Tibial nerve (tissue), 4 donors: ENCODE data around the gene HIVEP2.

Experiments
- EP300 ChIP-seq, 2 donors: sonication (generic); formaldehyde crosslinking; IDR thresholded peaks; one replicate each; pipeline ENCODE4 v1.6.1; 2017; ENCODE audit warnings: antibody characterized with exemption in 2 of 2, mild to moderate bottlenecking in 1 of 2
- POLR2A ChIP-seq, 2 donors: fragments of 450-650 bp; IDR thresholded peaks; one replicate each; pipeline ENCODE4 v1.6.1; 2017; ENCODE audit warnings: antibody characterized with exemption in 2 of 2, mild to moderate bottlenecking in 2 of 2, moderate library complexity in 2 of 2
- TF ChIP-seq, protein P1 (sequence below), 5 experiments: fragments of 200-600 bp in 3 of 5; fragments of 450-650 bp in 2 of 5; sonication (generic) in 3 of 5; IDR thresholded peaks; one replicate each; pipeline ENCODE4 v1.5.1; 2016 to 2019; ENCODE audit warnings: antibody characterized with exemption in 5 of 5, mild to moderate bottlenecking in 3 of 5, moderate library complexity in 2 of 5

- TF ChIP-seq, protein P1, sequence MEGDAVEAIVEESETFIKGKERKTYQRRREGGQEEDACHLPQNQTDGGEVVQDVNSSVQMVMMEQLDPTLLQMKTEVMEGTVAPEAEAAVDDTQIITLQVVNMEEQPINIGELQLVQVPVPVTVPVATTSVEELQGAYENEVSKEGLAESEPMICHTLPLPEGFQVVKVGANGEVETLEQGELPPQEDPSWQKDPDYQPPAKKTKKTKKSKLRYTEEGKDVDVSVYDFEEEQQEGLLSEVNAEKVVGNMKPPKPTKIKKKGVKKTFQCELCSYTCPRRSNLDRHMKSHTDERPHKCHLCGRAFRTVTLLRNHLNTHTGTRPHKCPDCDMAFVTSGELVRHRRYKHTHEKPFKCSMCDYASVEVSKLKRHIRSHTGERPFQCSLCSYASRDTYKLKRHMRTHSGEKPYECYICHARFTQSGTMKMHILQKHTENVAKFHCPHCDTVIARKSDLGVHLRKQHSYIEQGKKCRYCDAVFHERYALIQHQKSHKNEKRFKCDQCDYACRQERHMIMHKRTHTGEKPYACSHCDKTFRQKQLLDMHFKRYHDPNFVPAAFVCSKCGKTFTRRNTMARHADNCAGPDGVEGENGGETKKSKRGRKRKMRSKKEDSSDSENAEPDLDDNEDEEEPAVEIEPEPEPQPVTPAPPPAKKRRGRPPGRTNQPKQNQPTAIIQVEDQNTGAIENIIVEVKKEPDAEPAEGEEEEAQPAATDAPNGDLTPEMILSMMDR (IDR thresholded peaks at IDR 0.05), result no peak
- TF ChIP-seq POLR2A (IDR thresholded peaks at IDR 0.05) (no peak), EP300 (IDR thresholded peaks at IDR 0.05) (no peak)
Measured at GRCh38 chr6:142954844-142955243, 9.9 kb upstream of the HIVEP2 start.
